ENCODE data around the gene KCNQ1OT1.

GRCh38 chr11:2683806-2684205 lies 16.0 kb downstream of the KCNQ1OT1 start:
- no peak for TF ChIP-seq CTCF (IDR thresholded peaks at IDR 0.05)
- TF ChIP-seq POLR2AphosphoS5 (IDR thresholded peaks at IDR 0.05), result no peak
- no peak for TF ChIP-seq EP300 (IDR thresholded peaks at IDR 0.05)
